GM19099 (cell line): Measurements from ENCODE around the gene SERINC2.
A peak's percentile ranks its signal among the peaks of the same experiment; 100 is the strongest.

Source experiments
- POLR2A ChIP-seq: IDR thresholded peaks from 3 replicates; pipeline ENCODE4 v1.6.1; 2011; ENCODE audit warnings: low read depth; ENCODE audit not compliant: insufficient read length; ENCODE audit errors: extremely low read depth

The SERINC2 gene

GRCh38 chr1:31460027-31460426 lies 47.0 kb downstream of the SERINC2 start:
- TF ChIP-seq POLR2A, result no peak

- TF ChIP-seq POLR2A, result no peak
Measured at GRCh38 chr1:31467005-31467674, 54.1 kb downstream of the SERINC2 start.

GRCh38 chr1:31470794-31471315 lies 57.8 kb downstream of the SERINC2 start:
- no peak for TF ChIP-seq POLR2A

- peak; percentile 35 for TF ChIP-seq POLR2A
Measured at GRCh38 chr1:31476891-31477846, 64.2 kb downstream of the SERINC2 start.

GRCh38 chr1:31478167-31478566 lies 65.2 kb downstream of the SERINC2 start:
- TF ChIP-seq POLR2A, result no peak

GRCh38 chr1:31479811-31480210 lies 66.8 kb downstream of the SERINC2 start:
- no peak for TF ChIP-seq POLR2A

- TF ChIP-seq POLR2A, result peak; percentile 38
Measured at GRCh38 chr1:31482482-31483011, 69.5 kb downstream of the SERINC2 start.

- peak; percentile 41 for TF ChIP-seq POLR2A
Measured at GRCh38 chr1:31483012-31483946, 70.3 kb downstream of the SERINC2 start.
